GM21360 (cell line): ENCODE results near the gene MMP23B.
"Not testable (repeated sequence)": the region's sequence is repeated elsewhere in the genome, so short reads cannot be mapped to it uniquely, and the experiment has no call there.

ENCODE experiments used
- ATAC-seq: cut with Tn5 transposase; IDR thresholded peaks from one replicate; pipeline ENCODE4 v1.9.1; 2021; ENCODE audit warnings: mild to moderate bottlenecking, moderate library complexity; ENCODE audit not compliant: unreplicated experiment

The MMP23B gene

DNA sequence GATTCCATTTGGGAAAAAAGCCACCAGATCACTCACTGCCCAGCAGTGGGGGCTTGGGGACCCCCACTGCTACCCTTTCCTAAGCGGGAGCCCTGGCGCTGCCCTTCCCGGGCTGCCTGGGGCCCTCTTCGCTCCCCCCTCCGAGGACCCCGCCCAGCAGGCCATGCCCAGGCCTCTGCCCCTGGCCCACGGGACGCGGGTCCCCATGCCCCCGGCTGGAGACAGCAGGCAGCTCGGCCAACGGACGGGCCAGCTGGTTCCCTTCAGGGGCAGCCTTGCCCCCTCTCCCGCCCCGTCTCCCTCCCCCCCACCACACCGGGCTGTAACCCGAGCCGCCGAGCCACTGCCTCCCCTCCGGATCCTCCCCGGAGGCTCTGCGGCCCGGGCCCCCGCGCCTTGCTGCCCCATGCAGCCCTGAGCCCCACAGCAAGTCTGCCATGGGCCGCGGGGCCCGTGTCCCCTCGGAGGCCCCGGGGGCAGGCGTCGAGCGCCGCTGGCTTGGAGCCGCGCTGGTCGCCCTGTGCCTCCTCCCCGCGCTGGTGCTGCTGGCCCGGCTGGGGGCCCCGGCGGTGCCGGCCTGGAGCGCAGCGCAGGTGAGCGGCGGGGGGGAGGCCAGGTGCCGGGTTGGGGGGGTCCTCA, at the start of gene MMP23B:
MMP23B (plus strand) TSS at position 392 of the 639 bp plus-strand sequence; CDS start at position 438, 46 bp downstream.
- no peak for ATAC-seq

DNA sequence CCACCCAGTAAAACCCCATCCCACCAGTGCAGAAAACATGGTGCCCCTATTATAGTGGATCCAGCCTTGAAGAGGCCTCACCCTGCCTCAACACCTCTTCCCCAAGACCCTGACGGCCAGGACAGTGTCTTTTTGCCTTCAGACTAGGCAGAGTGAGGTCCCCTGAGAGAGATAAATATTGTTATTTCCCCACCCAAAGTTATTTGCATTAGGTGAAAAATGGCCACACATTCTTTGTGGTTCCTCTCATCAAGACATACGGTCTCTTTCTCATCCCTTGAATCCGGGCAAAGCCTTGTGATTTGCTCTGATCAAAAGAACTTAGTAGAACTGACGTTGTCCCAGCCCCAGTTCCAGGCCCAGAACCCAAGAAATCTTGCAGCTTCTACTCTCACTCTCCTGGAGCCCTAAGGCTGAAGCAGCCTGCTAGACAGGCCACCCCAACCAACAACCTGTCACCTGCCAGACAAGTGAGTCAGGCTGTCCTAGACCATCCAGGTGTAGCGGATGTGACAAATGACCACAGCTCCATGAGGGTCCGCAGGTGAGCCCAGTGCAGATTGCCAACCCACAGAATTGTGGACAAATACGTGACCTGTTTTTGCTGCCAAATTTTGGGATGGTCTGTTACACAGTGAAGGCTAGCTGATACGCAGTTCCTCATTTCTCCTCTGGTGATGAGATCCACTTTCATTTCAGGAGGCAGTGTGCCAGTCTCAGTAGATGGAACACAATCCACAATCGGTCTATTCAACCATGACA, 49.2 kb upstream of the MMP23B start:
- no peak for ATAC-seq

DNA sequence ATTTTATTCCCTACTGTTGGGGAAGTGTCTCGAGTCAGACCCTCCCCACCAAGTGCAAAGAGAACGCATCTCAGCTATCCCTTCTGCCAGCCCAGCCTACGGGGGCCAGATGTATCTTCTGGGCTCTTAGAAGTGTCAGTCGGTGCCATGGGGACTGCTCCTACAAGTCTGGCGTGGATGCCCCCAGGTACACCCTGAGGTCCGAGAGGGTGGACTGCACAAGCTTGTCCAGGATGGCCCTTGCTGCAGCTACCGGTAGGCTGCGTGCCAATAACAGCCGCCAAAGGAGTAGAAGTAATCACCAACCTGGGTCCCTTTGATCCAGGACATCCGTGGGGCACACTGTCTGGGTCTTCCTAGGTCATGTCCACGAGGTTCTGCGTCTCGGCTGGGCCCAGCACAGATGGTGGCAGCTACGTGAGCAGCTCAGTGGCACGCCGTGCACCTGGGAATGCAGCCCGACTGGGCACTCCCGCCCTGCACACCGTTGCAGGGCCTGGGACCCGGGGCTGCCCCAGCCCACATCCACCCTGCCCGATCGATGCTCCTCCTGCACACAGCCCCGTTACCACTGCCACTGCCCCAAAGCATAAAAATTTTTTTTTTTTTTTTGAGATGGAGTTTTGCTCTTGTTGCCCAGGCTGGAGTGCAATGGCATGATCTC, 48.5 kb upstream of the MMP23B start:
- no peak for ATAC-seq

DNA sequence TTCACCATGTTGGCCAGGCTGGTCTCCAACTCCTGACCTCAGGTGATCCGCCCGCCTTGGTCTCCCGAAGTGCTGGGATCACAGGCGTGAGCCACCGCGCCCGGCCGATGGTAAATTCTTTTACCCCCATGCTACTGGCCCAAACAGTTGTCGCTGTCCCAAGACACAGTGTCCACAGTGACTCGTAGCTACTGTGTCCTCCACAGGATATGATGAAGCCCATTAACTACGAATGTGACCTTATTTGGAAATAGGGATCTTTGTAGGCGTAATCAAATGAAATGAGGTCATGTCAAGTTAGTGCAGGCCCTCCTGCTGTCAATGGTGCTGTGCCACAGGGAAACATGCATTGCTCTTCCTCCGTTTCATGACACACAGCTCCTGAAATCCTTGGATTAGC, 40.5 kb upstream of the MMP23B start:
- no peak for ATAC-seq

DNA sequence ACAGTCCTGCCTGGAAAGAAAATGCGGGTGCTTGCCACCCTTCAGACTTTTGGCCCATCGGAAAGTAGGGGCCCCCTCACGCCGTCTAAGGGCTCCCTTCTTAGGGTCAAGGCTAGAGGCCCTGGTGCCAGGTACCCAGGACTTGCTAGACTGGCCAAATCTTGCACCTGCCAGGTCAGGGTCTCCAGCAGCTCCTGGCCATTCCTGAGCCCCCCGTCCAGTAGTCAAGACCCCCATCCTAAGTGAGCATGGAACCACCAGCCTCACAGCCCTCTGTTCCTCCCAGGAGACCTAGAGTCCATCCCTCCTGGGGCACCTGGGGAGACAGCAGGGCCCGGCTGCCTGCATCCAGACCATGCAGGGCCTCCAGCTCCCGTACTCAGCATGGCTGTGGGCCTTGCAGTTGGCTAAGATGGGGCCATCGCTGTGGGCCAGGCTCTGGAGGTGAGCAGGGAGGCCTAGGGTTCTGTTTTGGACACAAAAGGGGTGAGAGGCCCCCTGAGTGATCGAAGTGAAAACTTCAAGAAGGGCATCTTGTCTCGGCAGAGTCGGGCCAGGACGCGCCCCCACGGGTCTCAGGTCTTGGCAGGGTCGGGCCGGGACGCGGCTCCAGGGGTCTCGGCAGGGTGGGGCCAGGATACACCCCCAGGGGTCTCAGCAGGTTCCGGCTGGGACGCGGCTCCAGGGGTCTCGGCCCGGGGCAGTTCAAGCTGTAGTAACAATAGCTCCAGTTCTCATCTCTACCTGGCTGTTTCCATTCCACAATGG, 38.0 kb upstream of the MMP23B start:
- ATAC-seq = no peak

DNA sequence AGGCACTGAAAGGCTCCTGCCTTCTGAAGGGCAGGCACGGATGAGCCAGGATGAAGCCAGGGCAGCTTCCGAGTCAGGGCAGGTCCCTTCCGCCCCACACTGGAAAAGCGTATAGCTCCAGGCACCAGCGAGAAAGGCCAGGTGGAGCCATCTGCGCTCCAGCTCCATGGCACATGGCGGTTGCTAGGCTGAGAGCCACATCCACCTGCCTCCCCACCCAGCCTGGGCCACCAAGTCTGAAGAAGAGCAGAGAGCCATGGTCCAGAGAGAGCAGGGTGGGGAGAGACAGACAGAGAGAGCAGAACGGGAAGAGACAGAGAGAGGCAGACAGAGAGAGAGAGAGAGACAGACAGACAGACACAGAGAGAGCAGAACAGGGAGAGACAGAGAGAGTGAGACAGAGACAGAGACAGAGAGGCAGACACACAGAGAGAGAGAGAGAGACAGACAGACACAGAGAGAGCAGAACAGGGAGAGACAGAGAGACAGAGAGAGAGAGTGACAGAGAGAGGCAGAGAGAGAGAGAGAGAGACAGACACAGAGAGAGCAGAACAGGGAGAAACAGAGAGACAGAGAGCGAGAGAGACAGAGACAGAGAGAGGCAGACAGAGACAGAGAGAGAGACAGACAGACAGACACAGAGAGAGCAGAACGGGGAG, 37.2 kb upstream of the MMP23B start:
- ATAC-seq = no peak

DNA sequence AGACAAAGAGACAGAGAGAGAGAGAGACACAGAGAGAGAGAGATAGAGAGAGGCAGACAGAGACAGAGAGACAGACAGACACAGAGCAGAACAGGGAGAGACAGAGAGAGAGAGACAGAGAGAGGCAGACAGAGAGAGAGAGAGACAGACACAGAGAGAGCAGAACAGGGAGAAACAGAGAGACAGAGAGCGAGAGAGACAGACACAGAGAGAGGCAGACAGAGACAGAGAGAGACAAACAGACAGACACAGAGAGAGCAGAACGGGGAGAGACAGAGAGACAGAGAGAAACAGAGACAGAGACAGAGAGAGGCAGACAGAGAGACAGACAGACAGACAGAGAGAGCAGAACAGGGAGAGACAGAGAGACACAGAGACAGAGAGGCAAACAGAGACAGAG, 36.6 kb upstream of the MMP23B start:
- not testable (repeated sequence) for ATAC-seq

DNA sequence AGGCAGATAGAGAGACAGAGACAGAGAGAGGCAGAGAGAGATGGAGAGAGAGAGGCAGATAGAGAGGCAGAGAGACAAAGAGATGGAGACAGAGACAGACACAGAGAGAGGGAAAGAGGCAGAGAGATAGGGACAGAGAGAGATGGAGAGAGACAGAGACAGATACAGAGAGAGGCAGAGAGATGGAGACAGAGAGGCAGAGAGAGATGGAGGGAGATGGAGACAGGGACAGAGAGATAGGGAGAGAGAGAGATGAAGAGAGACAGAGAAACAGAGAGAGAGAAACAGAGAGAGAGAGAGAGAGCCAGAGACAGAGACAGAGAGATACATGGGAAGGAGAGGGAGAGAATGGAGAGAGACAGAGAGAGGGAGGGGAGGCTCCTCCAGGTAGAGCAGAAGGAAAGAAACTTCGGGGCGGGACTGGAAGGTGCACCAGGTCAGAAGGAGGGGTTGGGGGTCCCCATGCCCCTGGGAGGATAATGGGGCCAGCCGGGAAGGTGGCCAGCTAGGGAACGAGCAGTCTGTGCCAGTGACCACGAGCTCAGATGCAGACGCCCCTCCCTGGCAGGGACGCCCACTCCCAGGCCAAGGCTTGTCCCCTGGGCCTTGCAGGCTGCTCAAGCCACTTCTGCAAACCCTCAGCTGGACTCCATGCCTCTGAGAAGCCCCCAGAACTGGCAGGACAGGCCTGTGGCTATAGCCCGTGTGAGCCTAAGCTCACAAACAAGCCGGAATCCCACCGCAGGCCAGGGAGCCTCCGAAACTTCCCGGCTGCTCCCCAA, 35.3 kb upstream of the MMP23B start:
- ATAC-seq = no peak

DNA sequence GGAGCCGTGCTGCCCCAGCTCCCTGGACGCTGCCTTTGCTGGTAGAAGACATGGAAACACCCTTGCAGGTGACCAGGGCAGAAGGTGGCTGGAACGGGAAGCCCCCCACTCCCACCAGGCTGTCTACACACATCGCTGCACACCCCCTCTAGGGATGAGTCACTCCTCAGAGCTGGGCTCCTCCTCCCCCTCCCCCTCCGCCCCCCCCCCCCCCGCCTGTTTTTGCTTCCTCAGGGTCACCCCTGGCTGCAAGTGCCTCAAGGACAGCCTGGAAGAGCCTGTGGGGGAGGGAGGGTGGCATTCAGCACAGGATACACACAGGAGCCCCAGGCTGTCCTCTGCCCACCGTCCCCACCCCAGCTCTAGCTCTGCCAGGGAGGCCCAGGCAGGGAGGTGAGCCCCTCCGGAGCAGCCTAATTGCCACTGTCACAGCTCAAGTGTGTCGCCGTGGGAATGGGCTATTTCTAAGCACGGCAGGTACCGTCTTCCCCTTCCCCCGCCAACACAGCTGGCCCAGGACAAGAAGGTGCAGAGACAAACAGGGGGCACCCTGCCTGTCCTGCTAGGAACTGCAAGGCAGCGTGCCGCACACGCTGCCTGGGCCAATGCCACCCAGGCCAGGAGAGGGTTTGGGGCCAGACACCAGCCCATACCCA, 34.6 kb upstream of the MMP23B start:
- ATAC-seq = no peak

DNA sequence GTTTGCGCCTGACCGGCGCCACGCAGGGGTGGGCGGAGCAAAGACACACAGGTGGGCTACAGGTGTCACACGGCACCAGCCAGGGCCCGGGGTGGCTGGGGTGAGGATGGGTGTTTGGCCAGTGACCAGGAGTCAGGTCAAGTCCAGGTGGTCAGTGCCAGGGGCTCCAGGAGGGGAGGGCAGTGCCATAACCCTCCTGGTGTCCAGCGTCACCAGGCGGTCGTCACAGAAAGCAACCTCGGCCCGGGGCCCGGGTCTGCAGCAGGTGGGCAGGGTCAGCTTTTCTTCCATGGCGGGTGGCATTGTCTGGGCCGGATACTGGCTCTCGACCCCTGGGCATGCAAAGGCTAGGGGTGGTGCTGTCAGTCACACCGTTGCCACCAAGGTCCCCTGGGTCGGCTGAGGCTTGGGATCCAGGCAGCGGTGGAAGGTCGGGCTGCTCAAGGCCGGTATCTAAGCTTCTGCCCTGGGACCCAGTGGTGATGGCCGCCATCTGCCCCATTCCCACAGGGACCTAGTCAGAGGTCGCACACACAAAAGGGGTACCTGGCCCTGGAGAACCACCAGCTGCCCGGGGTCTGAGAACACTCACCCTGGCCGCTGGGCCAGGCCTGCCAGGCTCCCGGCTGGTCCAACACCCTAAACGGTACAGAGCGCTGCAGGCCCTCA, 33.8 kb upstream of the MMP23B start:
- no peak for ATAC-seq

DNA sequence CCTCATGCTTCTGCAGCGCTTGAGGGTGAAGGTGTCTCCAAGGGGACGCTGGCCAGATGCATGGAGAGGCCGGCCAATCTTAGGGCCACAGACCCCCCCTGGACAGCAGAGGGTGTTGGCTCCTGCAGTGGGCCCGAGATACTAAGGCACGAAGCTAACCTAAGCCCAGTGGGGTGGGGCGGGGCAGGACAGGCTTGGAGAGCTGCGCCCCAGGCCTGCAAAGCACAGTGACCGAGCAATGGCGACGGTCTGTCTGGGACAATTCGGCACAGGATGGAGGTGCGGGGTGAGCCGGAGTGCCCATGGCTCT, 33.3 kb upstream of the MMP23B start:
- no peak for ATAC-seq

DNA sequence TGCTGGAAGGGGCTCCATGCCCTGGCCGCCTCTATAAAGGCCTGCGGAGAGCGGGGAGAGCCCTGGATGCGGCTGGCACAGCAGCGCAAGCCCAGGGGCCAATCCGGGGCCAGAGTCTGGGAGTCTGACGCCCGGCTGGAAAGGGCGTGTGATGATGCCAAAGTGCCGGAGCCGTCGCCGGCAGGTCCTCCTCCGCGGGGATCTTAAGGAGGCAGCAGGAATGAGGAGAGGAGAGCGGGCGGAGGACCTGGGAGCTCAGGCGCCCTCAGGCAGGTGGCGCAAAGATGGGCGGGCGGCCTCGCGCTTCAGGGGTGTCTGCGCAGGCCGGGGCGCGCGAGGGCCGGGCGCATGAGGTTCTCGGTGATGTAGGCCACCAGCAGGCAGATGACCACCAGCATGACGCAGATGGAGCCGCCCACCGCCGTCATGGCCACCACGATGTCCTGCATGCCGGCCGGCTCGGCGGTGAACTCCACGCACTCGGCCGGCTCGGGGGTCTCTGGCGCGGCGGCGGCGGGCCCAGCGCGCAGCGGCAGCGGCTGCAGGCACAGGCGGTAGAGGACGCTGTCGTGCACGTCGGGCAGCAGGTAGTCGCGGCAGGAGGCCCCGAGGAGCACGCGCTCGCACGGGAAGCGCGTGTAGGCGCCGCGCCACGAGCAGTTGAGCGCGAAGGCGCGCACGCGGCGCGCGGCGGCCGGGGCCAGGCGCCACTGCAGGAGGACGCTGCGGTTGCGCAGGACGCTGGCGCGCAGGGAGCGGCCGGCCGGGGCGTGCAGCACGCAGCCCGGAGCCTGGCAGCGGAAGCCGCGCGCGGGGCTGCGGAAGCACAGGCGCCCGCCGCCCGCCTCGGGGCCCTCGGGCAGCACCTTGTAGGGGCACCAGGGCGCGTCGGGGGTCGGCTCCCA, 32.7 kb upstream of the MMP23B start:
- ATAC-seq = no peak

DNA sequence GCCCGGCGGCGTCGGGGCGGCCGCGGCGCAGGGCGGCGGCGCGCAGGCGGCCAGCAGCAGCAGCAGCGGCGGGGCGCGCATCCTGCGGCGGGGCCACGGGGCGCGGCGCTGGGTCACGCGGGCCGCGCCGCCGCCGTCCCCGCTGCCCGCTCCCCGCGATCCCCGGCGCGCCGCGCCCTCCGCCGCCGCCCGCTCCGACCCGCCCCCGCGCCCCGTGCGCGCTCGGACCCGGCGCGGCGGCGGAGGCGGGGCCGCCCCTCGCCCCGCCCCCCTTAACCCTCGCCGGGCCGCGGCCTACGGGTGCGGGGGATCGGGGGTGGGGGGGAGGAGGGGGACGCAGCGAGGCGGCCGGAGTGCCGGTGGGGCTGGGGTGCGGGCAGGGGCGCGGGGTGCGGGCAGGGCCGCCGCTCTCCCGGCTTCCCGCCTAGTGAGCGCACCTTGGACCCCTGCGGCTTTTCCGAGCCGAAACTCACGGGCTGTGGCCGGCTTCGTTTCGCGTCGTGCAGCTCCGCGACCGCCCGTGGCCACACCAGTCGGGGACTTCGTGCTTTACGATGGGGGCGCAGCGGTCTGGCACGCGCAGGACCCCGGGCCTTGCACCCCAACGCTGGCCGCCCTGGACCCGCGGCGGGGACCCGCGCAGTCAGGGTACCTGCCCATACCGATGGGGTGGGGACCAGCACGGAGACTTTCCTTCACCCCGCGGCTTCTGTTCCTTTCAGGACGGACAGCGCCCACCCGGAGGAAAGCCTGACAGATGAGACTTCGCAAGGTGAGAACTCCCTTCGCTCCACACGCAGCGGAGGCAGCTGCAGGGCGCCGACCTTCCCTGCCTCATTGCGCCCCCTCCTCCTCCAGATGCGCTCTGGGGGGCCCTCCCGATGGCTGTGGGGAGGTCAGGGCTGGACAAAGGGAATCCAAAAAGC, 31.8 kb upstream of the MMP23B start, which contains the start of gene FNDC10:
FNDC10 (minus strand) TSS at position 201 of the 926 bp plus-strand sequence; CDS start at position 81, 120 bp downstream.
- no peak for ATAC-seq

DNA sequence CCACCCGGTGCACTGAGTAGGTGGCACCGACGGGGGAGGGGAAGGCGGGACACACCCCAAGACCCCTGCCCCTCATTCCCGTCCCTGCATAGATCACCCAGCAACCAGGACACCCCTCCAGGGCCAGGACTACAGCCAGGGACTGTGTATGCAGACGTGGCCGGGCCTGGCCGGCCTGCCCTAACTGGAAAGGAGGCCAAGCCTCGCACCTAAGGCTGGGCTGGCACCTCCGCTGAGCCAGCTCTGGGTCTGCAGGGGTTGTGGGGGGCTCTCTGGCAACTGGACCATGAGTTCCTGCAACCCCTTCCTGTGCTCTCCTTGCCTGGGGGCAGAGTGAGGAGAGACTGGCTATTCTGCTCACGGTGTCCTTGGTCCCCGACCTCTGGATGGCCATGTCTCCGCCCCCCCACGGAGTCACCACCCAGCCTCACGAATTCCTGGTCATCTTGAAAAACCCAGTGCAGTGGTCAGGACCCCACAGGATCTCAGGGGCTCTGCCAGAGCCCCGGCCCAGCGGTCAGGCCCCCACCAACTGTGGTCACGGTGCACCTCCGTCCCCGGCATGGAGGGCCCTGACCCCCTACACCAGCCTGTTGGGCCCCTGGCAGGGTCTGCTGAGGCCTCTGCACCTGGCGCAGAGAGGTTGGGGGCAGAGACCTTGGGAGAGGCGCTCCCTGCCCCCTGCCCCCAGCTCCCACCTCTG, 31.0 kb upstream of the MMP23B start:
- no peak for ATAC-seq

DNA sequence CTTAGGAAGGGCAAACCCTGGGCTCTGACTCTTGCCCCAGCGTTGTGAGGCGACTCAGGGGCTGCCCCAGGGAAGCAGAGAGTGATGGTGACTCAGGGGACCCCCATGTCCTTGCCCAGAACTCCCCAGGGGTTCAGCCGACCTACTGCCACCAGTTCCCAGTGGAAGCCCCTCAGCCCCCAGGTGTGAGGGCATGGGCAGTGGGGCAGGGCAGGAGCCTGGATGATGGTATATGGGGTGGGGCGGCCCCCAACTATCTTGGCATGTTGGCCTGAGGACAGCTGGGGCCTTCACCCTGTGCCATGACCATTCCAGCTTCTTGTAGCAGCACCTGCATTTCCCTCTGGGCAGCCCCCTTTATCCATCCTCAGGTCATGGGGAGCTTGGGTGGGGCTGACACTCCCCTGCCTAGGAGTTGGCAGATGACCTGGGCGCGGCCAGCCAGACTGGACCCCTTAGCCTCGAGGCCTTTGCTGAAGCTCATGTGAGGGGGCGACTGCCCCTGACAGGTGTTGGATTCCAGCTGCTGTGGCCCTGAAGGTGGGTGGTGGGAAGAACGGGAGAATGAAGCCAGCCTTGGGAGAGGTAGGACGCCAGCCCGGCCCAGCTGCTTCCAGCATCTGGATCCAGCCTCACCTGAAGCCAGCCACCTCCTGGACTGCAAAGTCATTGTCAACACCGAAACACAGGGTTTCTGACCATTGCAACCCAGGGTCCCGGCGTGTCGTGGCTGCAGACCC, 30.2 kb upstream of the MMP23B start:
- ATAC-seq = no peak
